Keratinocyte (primary cell): ENCODE measurements around the gene PATZ1.

Experiments used
- CTCF ChIP-seq, 3 experiments: IDR thresholded peaks in 1 of 3; conservative IDR thresholded peaks in 1 of 3; optimal IDR thresholded peaks in 1 of 3; 2 replicates in 2 of 3; 3 replicates in 1 of 3; pipeline versions ENCODE3 to v1.5.1; 2011; ENCODE audit warnings: low read length in 3 of 3, mild to moderate bottlenecking in 3 of 3, moderate library complexity in 2 of 3, control low read depth in 1 of 3, inconsistent platforms in 1 of 3; ENCODE audit not compliant: insufficient read depth in 2 of 3; ENCODE audit errors: extremely low read depth in 1 of 3
- EZH2 ChIP-seq: IDR thresholded peaks from one replicate; pipeline ENCODE4 v1.6.1; 2012; ENCODE audit warnings: inconsistent platforms, mild to moderate bottlenecking, low read length, moderate library complexity

DNA sequence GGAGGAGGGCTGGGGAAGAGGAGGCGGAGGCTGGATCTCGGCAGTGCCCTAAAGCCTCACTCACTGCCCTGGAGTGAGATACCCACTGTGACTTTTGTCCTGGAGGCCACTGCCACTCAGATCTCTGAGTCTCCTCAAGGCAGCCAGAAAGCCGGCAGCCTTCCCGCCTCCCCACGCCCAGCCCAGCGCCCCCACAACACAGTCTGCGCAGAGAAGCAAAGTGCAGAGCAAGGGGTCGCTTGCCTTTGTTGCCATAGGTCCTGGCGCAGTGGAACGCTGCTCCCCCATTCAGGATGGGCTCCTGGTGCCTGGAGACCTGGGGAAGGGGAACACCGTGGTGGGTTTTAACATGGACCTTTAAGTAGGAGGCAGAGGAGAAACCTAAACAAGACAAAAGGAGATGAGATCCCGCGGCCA lies 17.6 kb downstream of the PATZ1 start:
- TF ChIP-seq CTCF (optimal IDR thresholded peaks at IDR 0.05 in 1 of 3, IDR thresholded peaks at IDR 0.05 in 1 of 3, conservative IDR thresholded peaks at IDR 0.05 in 1 of 3; ENCODE audit: extremely low read depth in 1 of 3, insufficient read depth in 2 of 3, low read length in 3 of 3) (no peak), EZH2 (no peak)
